GM12878 (cell line): ENCODE results near the gene ELMOD3.

Experiments
- ATF2 ChIP-seq: IDR thresholded peaks from 2 replicates; pipeline ENCODE4 v1.6.1; 2012; ENCODE audit warnings: low read length, inconsistent platforms
- CREB1 ChIP-seq: IDR thresholded peaks from 2 replicates; pipeline ENCODE4 v1.6.1; 2012; ENCODE audit warnings: low read depth, mild to moderate bottlenecking, inconsistent platforms
- CTCF ChIP-seq, 3 experiments: IDR thresholded peaks in 2 of 3; conservative IDR thresholded peaks in 1 of 3; 2 replicates each; pipeline ENCODE4 v1.5.1; 2011; ENCODE audit warnings: low read depth in 3 of 3, low read length in 3 of 3, mild to moderate bottlenecking in 3 of 3, control low read depth in 2 of 3, moderate library complexity in 2 of 3, inconsistent platforms in 1 of 3, mixed read lengths in 1 of 3; ENCODE audit not compliant: control insufficient read depth in 2 of 3, insufficient read depth in 1 of 3; ENCODE audit errors: extremely low read depth in 1 of 3
- EP300 ChIP-seq, 2 experiments: fragments of 150-350 bp in 1 of 2; IDR thresholded peaks; 2 replicates each; pipeline ENCODE4 v1.6.1; 2011 to 2012; ENCODE audit warnings: low read depth in 2 of 2, low read length in 2 of 2, borderline replicate concordance in 1 of 2, improper control_type of control experiment in 1 of 2, inconsistent platforms in 1 of 2; ENCODE audit not compliant: control insufficient read depth in 1 of 2
- FOS ChIP-seq: IDR thresholded peaks from 3 replicates; pipeline ENCODE4 v1.6.1; 2011; ENCODE audit warnings: borderline replicate concordance; ENCODE audit not compliant: insufficient read length; ENCODE audit errors: extremely low read depth
- GABPA ChIP-seq: IDR thresholded peaks from 2 replicates; pipeline ENCODE4 v1.6.1; 2014; ENCODE audit warnings: antibody characterized with exemption, low read depth, mild to moderate bottlenecking, inconsistent platforms
- HDAC6 ChIP-seq: fragments of 200-600 bp; sonication (generic); IDR thresholded peaks from one replicate; pipeline ENCODE4 v1.8.0; 2017; ENCODE audit warnings: antibody characterized with exemption; ENCODE audit not compliant: unreplicated experiment
- NR2C1 ChIP-seq: fragments of 450-650 bp; IDR thresholded peaks from 2 replicates; pipeline ENCODE4 v1.6.1; 2017; ENCODE audit warnings: antibody characterized with exemption, mild to moderate bottlenecking, moderate library complexity
- PAX8 ChIP-seq: fragments of 450-650 bp; IDR thresholded peaks from 2 replicates; pipeline ENCODE4 v1.6.1; 2017; ENCODE audit warnings: mild to moderate bottlenecking, moderate library complexity
- POLR2A ChIP-seq: IDR thresholded peaks from 2 replicates; pipeline ENCODE4 v1.6.1; 2011; ENCODE audit warnings: low read depth, mild to moderate bottlenecking, low read length
- REST ChIP-seq: IDR thresholded peaks from 2 replicates; pipeline ENCODE4 v1.6.1; 2012; ENCODE audit warnings: mild to moderate bottlenecking, low read depth, low read length
- SP1 ChIP-seq: IDR thresholded peaks from one replicate; pipeline ENCODE4 v1.6.1; 2011; ENCODE audit warnings: low read depth, low read length
- SRF ChIP-seq, 2 experiments: IDR thresholded peaks; 2 replicates each; pipeline ENCODE4 v1.6.1; 2011; ENCODE audit warnings: low read depth in 2 of 2, low read length in 2 of 2, mild to moderate bottlenecking in 1 of 2, moderate library complexity in 1 of 2
- USF1 ChIP-seq: IDR thresholded peaks from 2 replicates; pipeline ENCODE4 v1.6.1; 2011; ENCODE audit warnings: borderline replicate concordance, low read depth, mild to moderate bottlenecking, moderate library complexity, mixed read lengths, low read length; ENCODE audit not compliant: insufficient read depth; ENCODE audit errors: extremely low read length

- TF ChIP-seq PAX8 (no peak), USF1 (no peak), POLR2A (no peak), ATF2 (no peak), NR2C1 (no peak), CTCF (IDR thresholded peaks at IDR 0.05 in 2 of 3, conservative IDR thresholded peaks at IDR 0.05 in 1 of 3; ENCODE audit: control insufficient read depth in 2 of 3, extremely low read depth in 1 of 3, insufficient read depth in 1 of 3, low read depth in 3 of 3, low read length in 3 of 3) (no peak), SP1 (no peak), GABPA (no peak), CREB1 (no peak), EP300 (IDR thresholded peaks at IDR 0.05; ENCODE audit: borderline replicate concordance in 1 of 2, control insufficient read depth in 1 of 2, low read depth in 2 of 2, low read length in 2 of 2) (no peak), SRF (IDR thresholded peaks at IDR 0.05; ENCODE audit: low read depth in 2 of 2, low read length in 2 of 2) (no peak), FOS (no peak), HDAC6 (no peak), REST (no peak)
These were observed 14.9 kb downstream of the ELMOD3 start for GRCh38 chr2:85369500-85369899.
